ENCODE measurements around the gene DBT. TPM values are rescaled to one million over a fixed set of nuclear protein-coding genes. Genes with fewer than 3 reads are reported as not detected.

The DBT gene
- total RNA-seq, 4 donors from 2014 or later, result 6.4 to 9.9 (median 8.2) TPM

GRCh38 chr1:100198596-100198995 lies 51.0 kb downstream of the DBT start:
- intact Hi-C loops (cut with DNase I; ENCODE audit: low total_unique reads), result no loop called here
- no peak for TF ChIP-seq POLR2A (IDR thresholded peaks at IDR 0.05)
- TF ChIP-seq, protein P1, sequence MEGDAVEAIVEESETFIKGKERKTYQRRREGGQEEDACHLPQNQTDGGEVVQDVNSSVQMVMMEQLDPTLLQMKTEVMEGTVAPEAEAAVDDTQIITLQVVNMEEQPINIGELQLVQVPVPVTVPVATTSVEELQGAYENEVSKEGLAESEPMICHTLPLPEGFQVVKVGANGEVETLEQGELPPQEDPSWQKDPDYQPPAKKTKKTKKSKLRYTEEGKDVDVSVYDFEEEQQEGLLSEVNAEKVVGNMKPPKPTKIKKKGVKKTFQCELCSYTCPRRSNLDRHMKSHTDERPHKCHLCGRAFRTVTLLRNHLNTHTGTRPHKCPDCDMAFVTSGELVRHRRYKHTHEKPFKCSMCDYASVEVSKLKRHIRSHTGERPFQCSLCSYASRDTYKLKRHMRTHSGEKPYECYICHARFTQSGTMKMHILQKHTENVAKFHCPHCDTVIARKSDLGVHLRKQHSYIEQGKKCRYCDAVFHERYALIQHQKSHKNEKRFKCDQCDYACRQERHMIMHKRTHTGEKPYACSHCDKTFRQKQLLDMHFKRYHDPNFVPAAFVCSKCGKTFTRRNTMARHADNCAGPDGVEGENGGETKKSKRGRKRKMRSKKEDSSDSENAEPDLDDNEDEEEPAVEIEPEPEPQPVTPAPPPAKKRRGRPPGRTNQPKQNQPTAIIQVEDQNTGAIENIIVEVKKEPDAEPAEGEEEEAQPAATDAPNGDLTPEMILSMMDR (IDR thresholded peaks at IDR 0.05), result no peak
- DNase-seq (ENCODE audit: low spot score in 2 of 2), result no peak
- WGBS, 2 donors, result 94 to 97% methylated on average over 1 of the region's 1 CpG
- no peak overlapping the region for H3K4me3 ChIP-seq (ENCODE audit: low read depth, poor library complexity, severe bottlenecking)

DNA sequence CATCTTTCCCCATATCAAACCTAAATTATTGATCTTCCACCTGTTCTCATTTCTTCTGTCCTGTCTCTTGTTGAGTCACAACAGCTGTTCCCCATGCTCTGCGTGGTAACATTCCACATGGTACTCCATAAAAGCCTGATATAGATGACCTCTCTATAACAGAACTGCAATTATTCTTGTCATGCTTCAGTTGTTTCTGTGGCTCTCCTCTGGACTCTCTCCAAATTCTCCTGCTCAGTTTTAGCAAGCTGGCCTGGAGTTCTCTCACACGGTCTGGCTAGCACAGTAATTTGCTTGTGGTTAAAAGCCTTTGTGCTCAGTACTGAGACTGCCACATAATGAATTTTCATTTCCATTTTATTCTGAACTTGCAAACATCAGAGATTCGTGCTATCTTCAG lies 61.0 kb downstream of the DBT start:
- no peak for DNase-seq (ENCODE audit: low spot score in 2 of 2)
- intact Hi-C loops (cut with DNase I; ENCODE audit: low total_unique reads), result no loop called here
- WGBS, 2 donors, result 43 to 48% methylated on average over 3 of the region's 3 CpGs
- no peak overlapping the region for H3K4me3 ChIP-seq (ENCODE audit: low read depth, poor library complexity, severe bottlenecking)
- TF ChIP-seq POLR2A (IDR thresholded peaks at IDR 0.05), result no peak
- TF ChIP-seq, protein P1 (IDR thresholded peaks at IDR 0.05), result no peak

DNA sequence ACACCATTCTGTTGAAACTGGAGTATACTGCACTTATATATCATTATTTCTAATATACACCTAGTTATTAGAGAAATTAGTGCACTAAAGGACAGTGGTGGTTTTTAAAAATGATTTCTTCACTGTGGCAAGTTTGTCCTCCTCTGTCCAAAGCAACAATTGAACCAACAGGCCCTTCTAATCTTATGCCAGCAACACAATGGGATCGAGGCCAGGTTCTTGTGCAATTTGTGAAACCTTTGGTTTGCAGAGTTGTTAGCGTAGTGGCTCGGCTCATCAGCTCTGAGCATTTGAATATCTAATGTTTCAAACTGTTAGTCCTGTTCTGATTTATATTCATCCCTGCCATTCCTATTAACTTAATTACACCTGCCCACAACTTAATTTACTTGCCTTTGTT lies 61.7 kb downstream of the DBT start:
- 54 to 55% methylated on average over 3 of the region's 3 CpGs for WGBS, 2 donors
- TF ChIP-seq, protein P1 (IDR thresholded peaks at IDR 0.05), result no peak
- no peak for TF ChIP-seq POLR2A (IDR thresholded peaks at IDR 0.05)
- no peak overlapping the region for H3K4me3 ChIP-seq (ENCODE audit: low read depth, poor library complexity, severe bottlenecking)
- peak; percentile 52 to 87 for DNase-seq (ENCODE audit: low spot score in 2 of 2)
- intact Hi-C loops (cut with DNase I; ENCODE audit: low total_unique reads), result no loop called here

GRCh38 chr1:100184536-100184935 lies 65.1 kb downstream of the DBT start:
- intact Hi-C loops (cut with DNase I; ENCODE audit: low total_unique reads), result no loop called here
- TF ChIP-seq POLR2A (IDR thresholded peaks at IDR 0.05), result no peak
- TF ChIP-seq, protein P1 (IDR thresholded peaks at IDR 0.05), result no peak
- DNase-seq (ENCODE audit: low spot score in 2 of 2), result no peak
- H3K4me3 ChIP-seq (ENCODE audit: low read depth, poor library complexity, severe bottlenecking), result no peak overlapping the region
- 43 to 48% methylated on average over 1 of the region's 1 CpG for WGBS, 2 donors

- no peak overlapping the region for H3K4me3 ChIP-seq (ENCODE audit: low read depth, poor library complexity, severe bottlenecking)
- DNase-seq (ENCODE audit: low spot score in 2 of 2), result no peak
- 92 to 97% methylated on average over 4 of the region's 4 CpGs for WGBS, 2 donors
- intact Hi-C loops (cut with DNase I; ENCODE audit: low total_unique reads), result no loop called here
- no peak for TF ChIP-seq POLR2A (IDR thresholded peaks at IDR 0.05)
- TF ChIP-seq, protein P1 (IDR thresholded peaks at IDR 0.05), result no peak
Observed at GRCh38 chr1:100183370-100183769, 66.3 kb downstream of the DBT start.

DNA sequence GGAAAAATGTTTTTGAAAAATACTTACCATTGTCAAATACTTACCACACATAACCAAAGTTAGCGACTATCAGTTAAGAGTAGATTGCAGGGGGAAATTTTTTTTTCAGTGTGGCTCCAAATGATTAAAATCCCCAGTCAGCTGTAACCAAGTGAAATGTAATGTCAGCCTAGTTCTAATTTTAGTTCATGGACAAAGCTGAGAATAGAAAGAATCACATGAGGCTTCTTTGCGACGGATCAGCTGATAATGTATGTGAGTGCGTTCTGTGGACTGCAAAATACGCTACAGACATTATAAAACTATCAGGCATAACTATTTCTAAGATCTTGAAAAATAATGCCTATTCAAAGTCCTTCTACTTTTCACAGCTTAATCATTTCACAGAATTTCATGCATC lies 71.5 kb downstream of the DBT start, which contains the start of gene LRRC39:
Gene LRRC39, minus strand, starts transcription at position 166 of the 400 bp plus-strand sequence. CDS start 9,740 bp downstream, outside the sequence.
- DNase-seq (ENCODE audit: low spot score in 2 of 2), result no peak
- H3K4me3 ChIP-seq (ENCODE audit: low read depth, poor library complexity, severe bottlenecking), result no peak within 1 kb of the TSS
- 67 to 73% methylated on average over 5 of the region's 5 CpGs for WGBS, 2 donors
- intact Hi-C loops (cut with DNase I; ENCODE audit: low total_unique reads), result no loop called here
- no peak for TF ChIP-seq POLR2A (IDR thresholded peaks at IDR 0.05)
- TF ChIP-seq, protein P1 (IDR thresholded peaks at IDR 0.05), result no peak

Data from lower leg skin (tissue), 4 donors.